Fibroblast of peridontal ligament (primary cell): Measurements from ENCODE around the gene BRINP2.

Experiments
- DNase-seq: peaks from one replicate; pipeline ENCODE4 v3.0.0-alpha.2; 2010; ENCODE audit errors: extremely low read depth

BRINP2 gene

GRCh38 chr1:177170756-177171535 lies at the start of gene BRINP2:
Gene BRINP2 (plus strand): TSS chr1:177170958. CDS start chr1:177229877, 58,919 bp downstream.
- DNase-seq: no peak

- DNase-seq: no peak
Observed at GRCh38 chr1:177122461-177123251, 48.1 kb upstream of the BRINP2 start.

GRCh38 chr1:177124577-177125278 lies 46.0 kb upstream of the BRINP2 start:
- DNase-seq: no peak

- no peak for DNase-seq
Observed at GRCh38 chr1:177126267-177126666, 44.5 kb upstream of the BRINP2 start.

- no peak for DNase-seq
Observed at GRCh38 chr1:177128665-177129281, 42.0 kb upstream of the BRINP2 start.

- no peak for DNase-seq
Observed at GRCh38 chr1:177130451-177130945, 40.3 kb upstream of the BRINP2 start.

- no peak for DNase-seq
Observed at GRCh38 chr1:177131723-177132122, 39.0 kb upstream of the BRINP2 start.

- no peak for DNase-seq
Observed at GRCh38 chr1:177132141-177132540, 38.6 kb upstream of the BRINP2 start.

GRCh38 chr1:177133977-177134538 lies 36.7 kb upstream of the BRINP2 start:
- DNase-seq: no peak

- no peak for DNase-seq
Observed at GRCh38 chr1:177135250-177135649, 35.5 kb upstream of the BRINP2 start.

GRCh38 chr1:177137814-177138213 lies 32.9 kb upstream of the BRINP2 start:
- DNase-seq: no peak

- no peak for DNase-seq
Observed at GRCh38 chr1:177138347-177138746, 32.4 kb upstream of the BRINP2 start.

- DNase-seq: no peak
Observed at GRCh38 chr1:177142010-177142409, 28.7 kb upstream of the BRINP2 start.

- no peak for DNase-seq
Observed at GRCh38 chr1:177142791-177143271, 27.9 kb upstream of the BRINP2 start.

- no peak for DNase-seq
Observed at GRCh38 chr1:177145106-177146070, 25.4 kb upstream of the BRINP2 start.

- no peak for DNase-seq
Observed at GRCh38 chr1:177146499-177146898, 24.3 kb upstream of the BRINP2 start.

GRCh38 chr1:177162243-177162642 lies 8.5 kb upstream of the BRINP2 start:
- no peak for DNase-seq

- no peak for DNase-seq
Observed at GRCh38 chr1:177163844-177164379, 6.8 kb upstream of the BRINP2 start.

GRCh38 chr1:177164380-177165068 lies 6.2 kb upstream of the BRINP2 start, which contains the start of gene ASTN1:
Gene ASTN1 (minus strand): TSS chr1:177164712. CDS start chr1:177164676, 36 bp downstream.
- DNase-seq: no peak
